Activated CD8-positive, alpha-beta memory T cell treated with anti-CD3 and anti-CD28 coated beads for 48 hours (primary cell): ENCODE measurements around the gene ADAMTS2.
"Not testable (repeated sequence)": the region's sequence is repeated elsewhere in the genome, so short reads cannot be mapped to it uniquely, and the experiment has no call there.

Experiments
- DNase-seq, 3 experiments: peaks; one replicate each; pipeline ENCODE4 v3.0.0-alpha.2; 2020; ENCODE audit warnings: low read depth in 2 of 3, low spot score in 2 of 3

Gene ADAMTS2

DNA sequence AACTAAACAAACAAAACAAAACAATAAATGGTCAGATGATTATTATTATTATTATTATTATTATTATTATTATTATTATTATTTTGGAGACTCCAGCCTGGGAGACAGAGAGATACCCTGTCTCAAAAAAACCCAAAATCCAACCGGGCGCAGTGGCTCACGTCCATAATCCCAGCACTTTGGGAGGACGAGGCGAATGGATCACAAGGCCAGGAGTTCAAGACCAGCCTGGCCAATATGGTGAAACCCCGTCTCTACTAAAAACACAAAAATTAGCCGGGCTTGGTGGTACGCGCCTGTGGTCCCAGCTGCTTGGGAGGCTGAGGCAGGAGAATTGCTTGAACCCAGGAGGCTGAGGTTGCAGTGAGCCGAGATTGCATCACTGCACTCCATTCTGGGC, 61.4 kb downstream of the ADAMTS2 start:
- DNase-seq: not testable (repeated sequence)

DNA sequence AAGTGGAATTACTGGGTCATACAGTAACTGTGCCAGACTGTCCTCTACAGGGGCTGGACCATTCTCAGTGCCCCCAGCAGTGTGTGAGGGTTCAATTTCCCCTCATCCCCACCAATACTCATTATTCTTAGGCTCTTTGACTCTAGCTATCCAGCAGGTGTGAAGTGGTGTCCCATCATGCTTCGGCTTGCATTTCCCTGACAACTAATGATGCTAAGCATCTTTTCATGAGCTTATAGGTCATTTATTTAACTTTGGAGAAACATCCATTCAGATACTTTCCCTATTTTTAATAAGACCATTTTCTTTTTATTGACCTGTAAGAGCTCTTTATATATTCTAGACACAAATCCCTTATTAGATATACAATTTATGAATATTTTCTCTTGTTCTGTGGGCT, 63.6 kb downstream of the ADAMTS2 start:
- DNase-seq: no peak

DNA sequence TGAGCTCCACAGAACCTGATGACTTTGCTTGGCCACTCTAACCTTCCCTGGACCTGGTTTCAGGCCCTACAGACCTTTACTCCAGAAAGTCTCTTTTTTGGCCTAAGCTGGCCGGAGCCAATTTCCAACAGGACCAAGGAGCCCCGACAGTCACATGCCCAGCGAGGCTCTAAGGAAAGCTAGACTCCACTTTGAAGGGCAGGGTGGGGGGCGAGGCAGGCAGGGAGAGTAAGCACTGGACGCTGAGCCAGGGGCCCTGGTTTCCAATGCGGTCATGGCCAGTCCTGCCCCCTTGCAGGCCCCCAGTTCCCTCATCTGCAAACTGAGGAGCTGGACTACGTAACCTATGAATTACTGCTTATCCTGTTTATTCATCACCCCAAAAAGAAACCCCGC, 65.2 kb downstream of the ADAMTS2 start:
- DNase-seq: no peak

DNA sequence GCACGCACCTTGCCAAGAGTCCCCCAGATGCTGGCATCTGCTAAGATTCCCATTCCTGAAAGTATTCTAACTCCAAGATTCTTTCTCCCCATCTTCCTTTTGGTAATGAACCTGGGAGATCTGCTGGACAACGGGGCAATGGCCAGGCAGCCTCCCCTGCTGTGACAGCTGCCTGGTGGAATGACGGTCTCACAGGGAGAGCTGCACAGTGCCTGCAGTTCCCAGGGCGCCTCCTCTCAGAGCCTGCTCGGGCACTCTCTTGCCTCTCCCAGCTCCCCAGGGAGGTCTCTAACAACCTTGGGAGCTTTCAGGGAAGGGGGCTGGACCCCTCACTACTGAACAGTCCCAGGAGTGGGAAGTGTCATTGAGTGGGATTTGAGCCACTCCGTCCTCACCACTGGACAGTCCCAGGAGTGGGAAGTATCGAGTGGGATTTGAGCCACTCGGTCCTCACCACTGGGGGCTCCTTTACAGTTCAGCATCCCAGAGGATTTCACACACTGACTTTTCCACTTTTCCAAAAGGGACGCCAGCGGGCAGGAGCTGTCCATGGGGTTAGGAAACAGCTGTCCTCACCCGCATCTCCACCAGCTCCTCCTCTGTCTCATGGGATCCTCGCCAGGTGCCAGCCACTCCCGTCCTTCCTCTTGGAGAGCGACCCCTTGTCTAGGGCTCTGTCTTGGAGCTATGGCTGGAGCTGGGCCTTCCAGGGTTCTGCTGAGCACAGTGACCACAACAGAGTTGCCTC, 65.7 kb downstream of the ADAMTS2 start:
- no peak for DNase-seq

DNA sequence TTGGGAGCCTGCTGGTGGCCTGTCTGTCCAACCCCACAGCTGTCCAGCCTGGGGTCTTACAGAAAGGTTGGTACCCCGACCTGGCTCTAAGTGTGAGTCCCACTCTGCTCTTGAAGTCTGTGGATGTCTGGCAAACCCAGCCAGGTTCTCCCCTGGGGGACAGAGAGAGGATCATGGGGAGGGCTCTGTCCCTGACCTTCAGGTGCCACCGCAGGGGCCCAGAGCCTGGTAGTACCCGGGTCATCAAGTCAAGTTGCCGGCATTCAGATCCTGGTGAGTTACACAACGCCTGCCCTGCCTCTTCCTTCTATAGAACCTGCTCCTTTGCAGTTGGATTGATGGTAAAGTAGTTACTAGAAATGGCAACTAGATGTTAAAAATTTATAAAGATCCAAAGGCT, 66.7 kb downstream of the ADAMTS2 start:
- no peak for DNase-seq

DNA sequence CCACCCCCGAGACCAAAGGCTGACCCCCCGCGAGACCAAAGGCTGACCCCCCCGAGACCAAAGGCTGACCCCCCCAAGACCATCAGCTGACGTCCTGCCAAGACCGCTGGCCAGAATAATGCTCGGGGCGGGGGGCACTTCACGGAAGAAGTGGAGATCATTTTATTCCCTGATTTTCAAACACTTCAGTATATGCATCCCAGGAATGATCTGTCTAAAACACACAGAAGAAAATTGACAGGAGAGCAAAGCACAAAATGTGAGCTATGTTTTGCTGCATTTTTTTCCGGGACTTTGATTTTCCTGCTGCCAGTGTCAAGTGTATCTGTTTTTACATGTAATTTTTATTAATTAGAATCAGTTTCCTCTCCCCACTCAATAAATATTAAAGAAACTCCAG, 67.1 kb downstream of the ADAMTS2 start:
- no peak for DNase-seq

DNA sequence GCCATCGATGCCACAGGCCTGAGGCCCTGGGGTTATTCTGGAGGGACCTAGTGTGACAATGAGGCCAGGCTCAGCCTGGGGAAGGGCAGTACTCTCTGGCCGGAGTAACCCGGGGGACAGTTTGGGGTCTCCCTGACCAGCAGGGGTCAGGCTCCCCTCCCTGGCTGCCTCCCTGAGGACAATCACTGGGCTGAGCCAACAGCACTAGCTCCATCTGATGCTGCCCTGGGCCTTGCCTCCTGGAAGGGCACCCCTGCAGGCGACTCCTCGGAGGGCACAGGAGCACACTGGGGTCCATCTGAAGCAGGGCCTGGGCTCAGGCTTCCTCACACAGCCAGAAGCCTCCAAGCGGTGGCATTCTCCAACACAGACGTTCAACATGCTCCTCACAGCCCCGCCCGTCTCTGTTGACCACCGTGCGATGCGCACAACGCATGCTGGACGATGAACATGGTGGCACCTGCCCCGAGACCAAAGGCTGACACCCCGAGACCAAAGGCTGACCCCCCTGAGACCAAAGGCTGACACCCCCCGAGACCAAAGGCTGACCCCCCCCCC, 68.3 kb downstream of the ADAMTS2 start:
- DNase-seq: no peak

DNA sequence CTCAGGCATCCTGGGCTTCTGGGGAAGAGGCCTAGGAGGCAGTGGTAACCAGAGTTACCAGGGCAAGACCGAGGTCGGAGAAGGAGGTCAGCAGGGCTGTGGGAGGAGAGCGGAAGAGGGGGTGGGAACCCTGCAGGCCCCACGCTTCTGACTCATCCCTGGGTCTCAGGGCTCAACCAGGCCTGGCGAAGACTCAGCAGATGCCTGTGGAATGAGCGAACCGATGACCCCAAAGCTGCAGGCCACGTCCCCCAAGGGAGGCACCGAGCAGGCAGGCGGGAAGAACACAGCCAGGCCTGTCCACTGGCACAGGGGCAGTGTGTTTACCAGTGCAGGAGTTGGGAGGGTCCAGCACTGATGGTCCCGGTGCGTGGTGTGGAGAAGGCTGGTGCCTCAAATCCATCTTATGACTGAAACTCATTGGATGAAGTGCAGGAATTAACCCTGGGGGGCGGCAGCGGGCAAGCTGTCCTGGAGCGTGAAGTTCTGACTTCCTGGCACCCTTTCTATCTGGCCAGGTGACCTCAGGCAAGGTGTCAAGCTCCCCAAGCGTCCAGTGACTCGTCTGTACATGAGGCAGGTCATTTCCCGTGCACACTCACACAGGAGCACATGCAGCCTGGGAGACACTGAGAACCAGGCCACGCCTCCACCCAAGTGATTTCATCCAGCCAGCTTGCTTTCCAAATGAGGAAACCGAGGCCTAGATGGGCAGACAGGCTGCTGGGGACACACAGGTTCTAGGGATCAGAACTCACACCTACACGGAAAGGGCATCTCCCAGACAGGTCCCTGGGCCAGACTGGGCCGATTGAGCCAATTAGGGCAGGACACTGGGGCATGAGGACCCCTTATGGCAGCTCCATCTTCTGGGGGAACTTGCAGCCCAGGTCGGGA, 69.1 kb downstream of the ADAMTS2 start:
- DNase-seq: no peak

DNA sequence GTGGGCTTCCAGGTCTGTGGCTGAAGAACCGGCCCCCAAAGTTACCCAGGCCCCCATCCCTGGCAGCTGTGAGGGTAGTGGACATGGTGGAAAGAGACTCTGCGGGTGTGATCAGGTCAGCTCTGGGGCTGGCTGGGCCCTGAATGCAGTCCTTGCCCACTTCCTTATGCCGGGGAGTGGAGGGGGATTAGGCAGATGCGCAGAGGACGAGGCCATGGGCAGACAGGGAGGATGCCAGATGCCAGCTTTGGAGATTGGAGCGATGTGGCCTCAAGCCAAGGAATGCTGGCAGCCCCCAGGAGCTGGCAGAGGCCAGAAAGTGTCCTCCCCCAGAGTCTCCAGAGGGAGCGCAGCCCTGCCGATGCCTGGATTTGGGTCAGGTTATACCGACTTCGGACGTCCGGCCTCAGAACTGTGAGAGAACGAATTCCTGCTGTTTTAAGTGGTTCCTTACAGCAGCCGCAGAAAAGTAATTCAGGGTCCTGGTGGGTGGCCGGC, 69.8 kb downstream of the ADAMTS2 start:
- DNase-seq: no peak

DNA sequence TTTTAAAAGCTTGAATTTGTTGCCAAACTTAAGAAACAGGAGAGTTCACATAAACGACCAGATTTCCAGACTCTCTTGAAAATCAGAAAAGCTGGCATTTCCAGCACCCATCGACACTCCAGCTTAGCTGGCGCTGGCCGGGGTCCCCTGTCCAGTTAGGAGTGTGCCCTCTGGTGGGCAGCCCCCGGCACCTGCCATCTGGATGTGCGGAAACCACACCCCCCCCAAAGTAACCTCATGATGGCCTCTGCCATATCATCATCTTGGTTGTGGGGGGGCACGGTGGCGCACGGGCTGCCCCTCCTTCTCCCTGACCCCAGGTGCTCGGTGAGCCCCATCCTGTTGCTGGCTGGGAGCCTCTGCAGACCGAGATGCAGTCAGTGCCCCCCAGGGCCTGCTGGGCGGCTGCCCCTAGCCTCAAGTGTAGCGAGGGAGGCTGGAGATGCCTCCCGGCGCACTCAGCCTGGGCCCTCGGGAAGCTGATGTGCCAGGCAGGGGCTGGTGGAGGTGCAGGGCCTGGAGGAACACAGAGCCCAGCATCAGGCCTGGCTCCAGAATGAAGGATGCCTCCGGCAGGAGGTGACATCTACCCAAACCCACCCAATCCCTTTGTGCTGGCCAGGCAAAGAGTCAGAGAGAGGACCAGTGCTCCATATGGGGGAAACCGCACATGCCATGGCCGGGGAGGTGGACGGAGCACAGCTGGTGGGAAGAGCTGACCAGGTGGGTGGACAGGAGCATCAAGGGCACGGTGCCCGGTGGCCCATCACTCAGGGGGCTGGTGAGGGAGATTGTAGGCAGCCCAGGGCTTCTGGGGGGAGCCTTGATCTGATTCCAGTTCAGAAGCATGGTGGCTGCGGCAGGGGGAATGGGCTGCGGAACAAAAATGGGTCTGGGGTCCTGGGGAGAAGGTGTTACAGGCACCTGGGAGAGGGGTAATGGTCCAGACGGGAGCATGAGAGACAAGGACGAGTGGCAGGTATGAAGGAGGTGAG, 70.6 kb downstream of the ADAMTS2 start:
- DNase-seq: no peak

DNA sequence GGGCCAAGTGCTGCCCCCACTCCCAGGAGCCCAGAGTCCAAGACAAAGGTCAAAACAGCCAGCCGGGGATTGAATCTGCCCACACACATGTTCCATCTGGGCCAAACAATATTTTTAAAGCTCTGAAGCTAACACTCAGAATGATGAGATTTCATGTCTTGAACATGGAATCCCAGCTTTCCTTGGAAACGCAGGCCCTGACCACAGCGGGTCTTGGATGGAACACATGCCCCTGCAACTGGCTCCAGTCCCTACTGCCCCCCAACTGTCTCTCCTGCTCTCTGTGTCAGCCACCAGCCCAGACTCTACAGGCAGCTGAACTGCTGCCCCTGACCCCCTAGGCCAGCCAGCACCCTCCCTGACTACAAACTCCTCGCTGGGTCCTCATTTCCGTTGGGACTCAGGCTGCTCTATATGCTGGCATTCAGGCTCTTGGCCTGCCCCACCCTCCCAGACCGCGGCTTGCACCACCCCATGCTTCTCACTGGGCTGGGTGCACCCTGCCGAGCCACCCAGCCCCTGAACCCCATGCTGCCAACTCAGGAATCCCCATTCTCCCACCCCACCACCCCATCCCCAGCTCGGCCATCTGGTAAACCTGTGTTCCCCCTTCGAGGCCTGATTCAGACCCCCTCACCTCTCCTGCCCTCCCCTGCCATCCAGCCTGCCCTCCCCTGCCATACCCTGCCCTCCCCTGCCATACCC, 71.7 kb downstream of the ADAMTS2 start:
- DNase-seq: no peak

DNA sequence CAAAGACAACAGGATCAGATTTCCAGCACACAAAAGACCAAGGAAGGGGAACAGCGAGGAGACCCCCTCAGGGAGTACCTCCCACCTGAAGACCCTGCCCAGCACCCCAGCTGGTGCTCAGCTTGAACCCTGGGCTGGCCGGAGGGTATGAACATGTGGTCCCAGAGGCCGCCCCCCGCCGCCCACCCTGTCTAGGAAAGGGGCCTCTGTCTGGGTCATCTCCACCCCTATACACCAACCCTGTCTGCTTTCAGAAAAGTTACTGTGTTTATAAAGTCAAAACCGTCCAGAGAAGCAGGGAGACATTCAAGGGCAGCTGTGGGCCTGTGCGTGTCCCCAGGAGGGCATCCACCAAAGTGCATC, 72.2 kb downstream of the ADAMTS2 start:
- no peak for DNase-seq

DNA sequence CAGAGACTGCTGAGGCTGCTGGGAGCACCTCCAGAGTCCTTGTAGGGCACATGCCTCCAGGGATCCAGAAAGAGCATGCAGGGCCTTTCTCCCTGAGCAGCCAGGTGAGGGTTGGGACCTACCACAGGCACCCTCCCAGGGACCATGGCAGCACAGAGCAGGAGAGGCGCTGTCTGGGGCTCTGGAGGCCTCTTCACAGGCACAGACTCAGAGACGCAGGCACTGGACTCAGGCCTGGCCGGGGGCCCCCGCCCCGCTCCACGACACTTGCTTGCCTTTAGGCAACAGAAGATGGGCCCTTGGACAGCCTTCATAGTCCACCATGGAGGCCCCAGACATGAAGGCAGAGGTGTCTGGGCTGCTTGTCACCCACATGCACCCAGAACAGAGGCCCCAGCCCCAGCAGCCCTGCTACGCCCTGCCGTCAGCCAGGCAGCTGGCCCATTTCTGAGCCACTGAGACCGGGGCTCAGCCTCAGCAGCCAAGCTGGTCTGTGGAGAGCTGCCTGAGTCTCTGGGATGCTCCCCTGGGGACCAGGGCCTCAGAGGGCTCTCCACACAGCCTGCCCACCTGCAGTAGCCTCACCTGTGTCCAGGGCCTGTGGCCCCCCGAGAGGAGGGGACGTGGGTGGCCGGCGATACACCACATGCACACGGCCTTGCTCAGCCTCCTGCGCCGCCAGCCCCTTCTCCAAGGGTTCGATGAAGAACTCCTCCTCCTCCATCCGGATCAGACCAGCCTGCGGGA, 72.8 kb downstream of the ADAMTS2 start:
- no peak for DNase-seq

DNA sequence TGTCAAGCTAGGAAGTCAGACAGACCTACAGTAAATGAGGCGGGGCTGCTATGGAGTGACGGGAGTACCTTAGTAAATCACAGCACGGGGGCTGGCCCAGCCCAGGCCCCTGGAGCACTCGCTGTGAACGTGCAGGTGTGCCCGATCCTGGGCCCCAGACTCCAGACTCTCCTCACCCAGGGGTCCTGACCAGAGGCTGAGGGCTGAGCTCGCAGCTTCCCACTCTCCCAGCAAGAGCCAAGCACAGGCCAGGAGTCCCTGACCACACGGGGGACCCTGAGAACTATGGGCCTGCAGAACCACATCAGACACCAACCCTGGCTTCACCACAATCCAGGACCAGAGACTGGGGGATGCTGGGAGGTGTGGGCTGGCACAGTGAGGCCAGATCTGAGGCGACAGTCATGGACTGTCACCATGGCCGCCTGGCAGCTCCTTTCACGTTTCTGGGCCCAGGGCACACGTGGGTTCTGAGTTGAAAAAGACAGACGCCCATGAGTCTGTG, 73.4 kb downstream of the ADAMTS2 start:
- DNase-seq: no peak

DNA sequence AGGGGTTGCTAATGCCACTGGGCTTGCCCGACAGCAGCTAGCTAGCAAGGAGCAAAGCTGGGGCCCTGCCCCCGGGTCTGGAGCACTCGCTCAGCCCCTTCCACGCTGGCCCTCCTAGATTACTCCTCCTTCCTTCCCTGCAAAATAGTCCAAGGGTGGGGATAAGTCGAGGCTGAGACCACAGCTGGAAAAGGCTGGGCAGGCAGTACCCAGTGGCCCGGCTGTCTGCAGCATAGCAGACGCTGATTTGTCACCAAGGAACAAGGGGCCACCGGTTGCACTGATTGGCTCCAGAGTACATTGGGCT, 73.9 kb downstream of the ADAMTS2 start:
- no peak for DNase-seq

DNA sequence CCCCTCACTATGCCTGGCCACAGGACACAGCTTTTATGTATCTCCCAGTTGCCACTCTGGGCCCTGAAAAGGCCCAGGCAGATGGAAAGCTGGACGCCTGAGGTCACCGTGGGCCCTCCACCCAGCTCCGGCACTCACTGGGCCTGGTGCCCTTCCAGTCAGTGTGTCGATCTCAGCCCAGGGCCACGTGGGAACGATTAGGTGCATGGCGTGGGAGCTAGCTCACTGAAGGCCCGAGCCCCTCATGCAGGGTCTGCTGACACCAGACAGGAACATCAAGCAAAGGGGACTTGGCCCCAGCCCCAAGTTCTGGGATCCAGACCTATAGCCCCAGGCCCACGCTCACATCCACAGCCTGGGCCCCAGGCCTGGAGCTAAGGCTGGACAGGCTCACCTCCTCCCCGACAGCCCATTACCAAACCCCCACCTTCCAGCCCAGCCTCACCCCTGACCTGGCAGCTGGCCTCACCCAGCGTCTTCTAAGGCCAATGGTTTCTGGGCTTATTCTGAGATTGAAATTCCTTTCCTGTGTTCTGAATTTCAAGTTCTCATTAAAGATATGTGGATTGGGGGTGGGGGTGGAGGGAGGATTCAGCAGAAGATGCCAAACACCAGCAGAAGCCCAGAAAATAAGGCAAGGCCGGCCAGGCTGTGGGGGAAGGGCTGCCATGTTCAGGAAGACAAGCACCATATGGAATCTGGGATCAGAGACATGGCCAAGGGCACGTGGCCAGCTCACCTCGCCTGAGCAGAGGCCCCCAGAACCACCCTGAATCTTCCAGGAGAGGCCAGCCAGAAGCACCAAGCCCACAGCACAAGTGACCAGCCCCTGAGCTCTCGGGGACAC, 74.5 kb downstream of the ADAMTS2 start:
- no peak for DNase-seq

DNA sequence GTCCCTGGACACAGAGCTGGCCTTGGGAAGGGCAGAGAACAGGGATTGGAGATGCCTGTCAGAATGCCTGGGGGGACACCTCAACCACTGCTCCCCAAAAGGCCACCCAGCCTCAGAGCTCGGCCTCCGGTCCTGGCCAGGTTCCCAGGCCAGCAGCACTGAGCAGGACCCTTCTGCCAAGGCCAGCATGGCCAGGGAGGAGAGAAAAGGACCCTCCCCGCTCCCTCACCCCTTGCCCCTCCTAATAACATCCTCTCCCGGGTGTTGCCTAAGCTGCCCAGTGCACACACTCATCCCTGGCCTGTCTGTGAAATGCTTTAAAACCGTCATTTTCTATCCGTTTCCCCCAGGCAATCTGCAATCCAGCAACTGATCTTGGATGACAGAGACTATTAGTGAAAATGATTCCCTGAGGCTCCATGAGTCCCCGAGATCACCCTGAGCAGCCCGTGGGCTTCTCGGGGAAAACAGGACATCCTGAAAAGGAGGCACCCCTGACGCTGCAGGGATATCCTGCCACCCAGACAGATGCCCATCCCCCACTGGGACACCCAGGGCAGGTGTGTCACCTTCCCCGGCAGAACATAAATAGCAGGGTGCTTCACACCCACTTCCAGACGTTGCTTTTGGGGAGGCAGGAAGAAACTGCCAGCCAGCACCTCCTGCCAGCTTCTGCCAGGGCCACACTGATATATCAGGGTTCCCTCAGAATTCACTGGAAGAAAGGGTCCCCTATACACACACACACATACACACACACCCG, 75.3 kb downstream of the ADAMTS2 start:
- no peak for DNase-seq
